ENCODE data around the gene RBMS3.

GRCh38 chr3:29940759-29941323 is 660.0 kb downstream of the RBMS3 start:
- TF ChIP-seq, protein P1, sequence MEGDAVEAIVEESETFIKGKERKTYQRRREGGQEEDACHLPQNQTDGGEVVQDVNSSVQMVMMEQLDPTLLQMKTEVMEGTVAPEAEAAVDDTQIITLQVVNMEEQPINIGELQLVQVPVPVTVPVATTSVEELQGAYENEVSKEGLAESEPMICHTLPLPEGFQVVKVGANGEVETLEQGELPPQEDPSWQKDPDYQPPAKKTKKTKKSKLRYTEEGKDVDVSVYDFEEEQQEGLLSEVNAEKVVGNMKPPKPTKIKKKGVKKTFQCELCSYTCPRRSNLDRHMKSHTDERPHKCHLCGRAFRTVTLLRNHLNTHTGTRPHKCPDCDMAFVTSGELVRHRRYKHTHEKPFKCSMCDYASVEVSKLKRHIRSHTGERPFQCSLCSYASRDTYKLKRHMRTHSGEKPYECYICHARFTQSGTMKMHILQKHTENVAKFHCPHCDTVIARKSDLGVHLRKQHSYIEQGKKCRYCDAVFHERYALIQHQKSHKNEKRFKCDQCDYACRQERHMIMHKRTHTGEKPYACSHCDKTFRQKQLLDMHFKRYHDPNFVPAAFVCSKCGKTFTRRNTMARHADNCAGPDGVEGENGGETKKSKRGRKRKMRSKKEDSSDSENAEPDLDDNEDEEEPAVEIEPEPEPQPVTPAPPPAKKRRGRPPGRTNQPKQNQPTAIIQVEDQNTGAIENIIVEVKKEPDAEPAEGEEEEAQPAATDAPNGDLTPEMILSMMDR (IDR thresholded peaks at IDR 0.05; ENCODE audit: insufficient read depth, low read depth, low read length), result no peak
- TF ChIP-seq EZH2 (IDR thresholded peaks at IDR 0.05; ENCODE audit: insufficient read depth, low read length), result no peak
